ENCODE measurements around the gene RIBC2. TPM values are rescaled to one million over a fixed set of nuclear protein-coding genes. Genes with fewer than 3 reads are reported as not detected.

Gene RIBC2
- total and polyA plus RNA-seq, 10 of the 15 experiments (the other 5 are each of a cell fraction or from before 2014, with no cell fraction given): 0.10 TPM; not detected in 9

- Histone ChIP-seq H3K36me3 (ENCODE audit: control insufficient read depth in 2 of 2, insufficient read depth in 2 of 2, low read length in 1 of 2) (no peaks in the 10 kb centered on the region), H2AFZ (ENCODE audit: control insufficient read depth, low read depth, low read length) (no peak overlapping the region), H3K4me2 (ENCODE audit: control insufficient read depth, insufficient read depth) (no peak overlapping the region), H3K4me3 (no peak overlapping the region), H3K79me2 (ENCODE audit: control insufficient read depth, insufficient read depth, low read length) (no peaks in the 10 kb centered on the region), H3K9me3 (replicated peaks; ENCODE audit: control insufficient read depth, insufficient read depth, low read length) (no peaks in the 10 kb centered on the region), H3K4me1 (ENCODE audit: control insufficient read depth, insufficient read depth, low read length) (no peaks in the 10 kb centered on the region), H3K27me3 (replicated peaks in 1 of 2; ENCODE audit: control insufficient read depth in 2 of 2, insufficient read depth in 2 of 2, low read length in 1 of 2) (no peaks in the 10 kb centered on the region; a peak in 2 of 4 replicates), H3K9ac (ENCODE audit: control insufficient read depth, insufficient read depth, low read length) (no peak overlapping the region), H4K20me1 (ENCODE audit: control insufficient read depth, insufficient read depth) (no peaks in the 10 kb centered on the region), H3K27ac (ENCODE audit: control insufficient read depth, insufficient read depth) (no peak overlapping the region)
- no peak for TF ChIP-seq ASH2L (IDR thresholded peaks at IDR 0.05; ENCODE audit: borderline replicate concordance, low read depth)
- no peak for TF ChIP-seq NFXL1 (IDR thresholded peaks at IDR 0.05; ENCODE audit: borderline replicate concordance)
- TF ChIP-seq ZNF687 (IDR thresholded peaks at IDR 0.05): no peak
- TF ChIP-seq DPF2 (IDR thresholded peaks at IDR 0.05): no peak
- TF ChIP-seq SMAD1 (IDR thresholded peaks at IDR 0.05; ENCODE audit: low read depth, partially characterized antibody): no peak
- ChIA-PET SMC1A (ENCODE audit: uncharacterized antibody, unreplicated experiment) (no interaction called here), RAD21 (ENCODE audit: unreplicated experiment) (no interaction called here), POLR2A (no interaction called here), CTCF (no interaction called here)
- no peak for ATAC-seq
- 14% methylated on average over 8 of the region's 8 CpGs for WGBS (ENCODE audit: insufficient coverage, insufficient replicate concordance, low lambda C conversion rate, missing lambda C conversion rate)
- BruUV-seq (replicated peaks): no TSS peak
- FAIRE-seq: no peak
- intact Hi-C loops (cut with micrococcal nuclease; ENCODE audit: unreplicated experiment) (no loop called here), in situ Hi-C loops (cut with MboI) (loop anchor here (5.0 kb wide), 1 partner anchor 50 kb away; no protein-coding TSS in a partner anchor)
- no peak for DNase-seq (ENCODE audit: low read depth, low spot score)
These were observed 39.3 kb downstream of the RIBC2 start for GRCh38 chr22:45452565-45453379.
